HG02943 (cell line): ENCODE data around the gene CHD5.
"Not testable (repeated sequence)": the region's sequence is repeated elsewhere in the genome, so short reads cannot be mapped to it uniquely, and the experiment has no call there.

ENCODE experiments used
- ATAC-seq: cut with Tn5 transposase; IDR thresholded peaks from one replicate; pipeline ENCODE4 v1.9.1; 2021; ENCODE audit warnings: mild to moderate bottlenecking, low read depth, moderate library complexity; ENCODE audit not compliant: unreplicated experiment

Gene CHD5

GRCh38 chr1:6180268-6180706, at the start of gene CHD5:
Gene CHD5 (minus strand): TSS chr1:6180321. CDS start chr1:6180023, 298 bp downstream.
- ATAC-seq = no peak

- no peak for ATAC-seq
Measured at GRCh38 chr1:6225651-6226050, 45.5 kb upstream of the CHD5 start.

DNA sequence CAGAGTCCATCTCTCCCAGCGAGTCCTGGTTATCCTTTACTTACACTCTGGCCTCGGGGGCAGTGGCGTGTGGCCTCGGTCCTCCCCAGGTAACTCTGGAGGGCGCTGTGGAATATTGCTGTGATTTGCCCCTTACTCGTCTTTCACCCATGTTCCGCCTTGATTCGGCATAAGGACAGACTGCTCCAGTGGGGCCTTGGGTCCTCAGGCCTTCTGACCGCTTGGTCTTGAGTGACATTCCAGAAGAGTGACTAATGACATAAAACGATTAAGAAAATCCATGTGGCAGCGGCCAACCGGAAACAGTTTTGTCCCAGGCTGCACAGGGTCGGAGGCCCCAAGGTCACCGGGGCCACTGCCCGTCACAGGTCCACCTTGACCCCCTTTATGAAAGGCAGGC, 44.6 kb upstream of the CHD5 start:
- ATAC-seq = no peak

DNA sequence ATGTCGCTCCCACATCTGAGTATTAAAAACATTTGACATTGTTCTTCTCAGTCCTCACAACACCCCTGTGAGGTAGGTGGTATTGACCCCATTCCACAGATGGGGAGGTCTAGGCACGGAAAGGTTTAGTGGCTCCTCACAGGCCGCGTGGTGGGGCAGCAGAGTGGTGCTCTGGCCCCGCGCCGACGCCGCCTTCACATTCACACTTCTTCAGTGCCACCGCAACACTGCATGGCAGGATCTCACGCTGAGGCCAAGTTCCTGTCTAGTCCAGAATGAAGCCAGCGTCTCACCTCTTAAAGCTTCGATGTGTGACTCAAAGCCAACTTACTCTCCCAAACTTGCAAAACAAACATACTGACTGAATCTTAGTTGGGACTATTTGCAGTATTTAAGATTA, 43.5 kb upstream of the CHD5 start:
- no peak for ATAC-seq

GRCh38 chr1:6222636-6223035, 42.5 kb upstream of the CHD5 start:
- ATAC-seq = no peak

DNA sequence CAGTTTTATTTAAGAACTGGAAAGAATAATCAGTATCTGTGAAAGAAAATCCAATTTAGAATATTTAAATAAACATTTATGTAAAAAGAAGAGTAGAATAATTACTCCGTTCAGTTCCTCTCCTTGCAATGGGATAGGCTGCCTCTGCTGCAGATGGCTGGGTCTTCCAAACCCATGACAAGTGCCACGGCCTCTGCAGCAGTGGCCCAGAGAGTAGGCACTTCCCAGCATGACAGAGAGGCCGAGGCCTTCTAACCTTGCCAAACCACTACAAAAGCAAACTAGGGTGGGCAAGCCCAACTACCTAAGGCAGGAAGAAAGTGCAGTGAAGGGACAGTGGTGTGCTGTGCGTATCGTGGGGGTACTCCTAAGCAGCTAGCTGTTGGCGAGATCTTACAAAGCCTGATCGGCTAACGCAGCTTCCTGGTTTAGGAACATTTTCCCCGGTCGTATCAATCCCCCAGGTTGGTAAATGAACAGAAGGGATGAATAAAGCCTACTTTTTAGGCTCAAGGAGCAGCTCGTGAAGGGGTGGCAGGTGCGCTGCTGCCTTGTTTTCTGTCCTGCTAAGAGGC, 41.2 kb upstream of the CHD5 start:
- ATAC-seq = no peak

DNA sequence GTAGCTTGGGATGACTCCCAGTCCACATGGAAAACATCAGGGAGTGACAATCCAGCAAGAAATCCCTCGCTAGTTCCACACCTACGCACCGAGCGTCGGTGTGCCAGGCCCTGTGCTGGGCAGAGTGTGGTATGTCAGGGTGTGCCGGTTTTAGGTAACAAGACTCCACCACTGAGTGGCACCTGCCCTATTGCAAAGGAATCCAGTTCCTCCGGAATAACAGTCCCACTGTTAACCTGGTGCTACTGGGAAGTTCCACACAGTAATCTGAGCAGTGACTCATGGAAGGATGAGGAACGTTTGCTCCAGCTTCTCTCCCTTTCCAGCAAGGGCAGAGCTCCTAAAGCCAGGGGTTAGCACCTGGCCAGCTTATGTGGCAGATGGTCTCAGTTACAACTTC, 40.1 kb upstream of the CHD5 start:
- no peak for ATAC-seq

DNA sequence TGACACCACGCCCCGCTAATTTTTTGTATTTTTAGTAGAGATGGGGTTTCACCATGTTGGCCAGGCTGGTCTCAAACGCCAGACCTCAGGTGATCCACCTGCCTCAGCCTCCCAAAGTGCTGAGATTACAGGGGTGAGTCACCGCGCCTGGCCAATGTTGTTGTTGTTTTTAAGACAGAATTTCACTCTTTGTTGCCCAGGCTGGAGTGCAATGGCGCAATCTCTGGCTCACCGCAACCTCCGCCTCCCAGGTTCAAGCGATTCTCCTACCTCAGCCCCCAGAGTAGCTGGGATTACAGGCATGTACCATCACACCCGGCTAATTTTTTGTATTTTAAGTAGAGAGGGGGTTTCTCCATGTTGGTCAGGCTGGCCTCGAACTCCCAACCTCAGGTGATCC, 39.5 kb upstream of the CHD5 start:
- not testable (repeated sequence) for ATAC-seq

DNA sequence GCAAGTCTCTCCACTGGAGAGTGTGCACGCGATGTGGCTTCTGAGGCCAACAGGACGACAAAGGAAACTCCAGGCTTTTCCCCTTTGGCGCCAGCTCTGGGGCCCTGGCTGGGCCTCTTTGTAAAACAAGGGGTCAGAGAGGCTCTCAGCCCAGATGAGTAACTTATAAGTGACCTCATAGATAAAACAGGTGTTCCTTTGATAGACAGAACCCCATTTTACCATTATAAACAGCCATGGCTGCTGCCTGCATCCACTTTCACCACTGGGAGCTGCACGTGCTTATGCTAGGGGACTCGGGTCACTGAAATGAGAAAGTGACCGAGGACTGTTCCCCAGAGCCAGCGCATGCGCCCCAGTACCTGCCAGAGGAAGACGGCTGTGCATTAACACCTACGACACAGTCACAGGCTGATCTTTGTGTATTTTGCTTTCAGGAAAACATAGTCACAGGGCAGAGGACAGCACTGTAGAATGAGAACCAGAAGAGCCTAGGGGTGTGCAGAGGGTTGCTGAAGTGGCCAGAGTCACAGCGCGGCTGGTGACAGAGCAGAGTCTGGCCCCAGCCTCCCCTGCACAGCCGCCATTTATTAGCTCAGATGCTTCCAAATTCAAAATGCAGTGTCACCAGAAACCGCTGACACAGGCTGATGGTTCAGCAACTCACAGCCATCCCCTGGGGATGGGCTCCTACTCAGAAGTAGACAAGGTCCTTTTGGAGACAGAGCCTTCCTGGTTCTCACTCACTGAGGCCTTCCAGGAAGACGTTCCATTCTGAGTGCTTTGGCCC, 38.4 kb upstream of the CHD5 start:
- no peak for ATAC-seq

- no peak for ATAC-seq
Measured at GRCh38 chr1:6212193-6212959, 32.3 kb upstream of the CHD5 start.

- no peak for ATAC-seq
Measured at GRCh38 chr1:6211731-6212130, 31.6 kb upstream of the CHD5 start.

DNA sequence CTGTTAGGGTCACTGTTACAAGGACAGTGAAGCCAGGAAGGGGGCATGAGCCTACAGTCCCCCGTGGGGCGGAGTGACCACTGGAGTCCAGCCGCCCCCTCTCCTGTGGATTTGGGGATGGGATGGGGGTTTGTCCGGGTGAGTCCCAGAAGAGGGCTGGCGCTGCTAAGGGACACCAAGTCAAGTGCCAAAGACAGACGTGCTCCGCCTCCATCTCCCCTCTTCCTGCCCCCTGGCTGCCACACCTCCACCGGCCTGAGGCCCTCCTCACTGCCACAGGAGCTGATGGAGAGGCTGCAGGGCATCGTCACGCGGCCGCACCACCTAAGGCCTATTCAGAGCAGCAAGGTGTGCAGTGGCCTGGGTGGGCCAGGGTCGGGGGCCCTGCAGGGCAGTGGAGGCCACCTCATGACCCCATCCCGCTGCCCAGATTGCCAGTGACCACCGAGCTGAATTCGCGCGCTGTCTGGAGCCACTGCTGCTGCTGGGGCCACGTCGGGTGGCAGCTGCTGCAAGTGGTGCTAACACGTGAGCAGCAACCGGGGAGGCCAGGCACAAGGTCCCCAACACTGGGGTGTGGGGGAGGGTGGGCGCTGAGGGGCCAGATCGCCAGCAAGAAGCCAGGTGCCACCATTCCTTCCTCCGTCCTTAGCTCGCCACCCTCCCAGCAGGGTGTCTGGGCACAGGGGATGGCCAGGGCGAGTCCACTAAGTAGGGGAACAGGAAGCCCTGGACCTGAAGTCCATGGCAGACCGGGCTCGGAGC, 30.7 kb upstream of the CHD5 start:
- ATAC-seq = no peak

DNA sequence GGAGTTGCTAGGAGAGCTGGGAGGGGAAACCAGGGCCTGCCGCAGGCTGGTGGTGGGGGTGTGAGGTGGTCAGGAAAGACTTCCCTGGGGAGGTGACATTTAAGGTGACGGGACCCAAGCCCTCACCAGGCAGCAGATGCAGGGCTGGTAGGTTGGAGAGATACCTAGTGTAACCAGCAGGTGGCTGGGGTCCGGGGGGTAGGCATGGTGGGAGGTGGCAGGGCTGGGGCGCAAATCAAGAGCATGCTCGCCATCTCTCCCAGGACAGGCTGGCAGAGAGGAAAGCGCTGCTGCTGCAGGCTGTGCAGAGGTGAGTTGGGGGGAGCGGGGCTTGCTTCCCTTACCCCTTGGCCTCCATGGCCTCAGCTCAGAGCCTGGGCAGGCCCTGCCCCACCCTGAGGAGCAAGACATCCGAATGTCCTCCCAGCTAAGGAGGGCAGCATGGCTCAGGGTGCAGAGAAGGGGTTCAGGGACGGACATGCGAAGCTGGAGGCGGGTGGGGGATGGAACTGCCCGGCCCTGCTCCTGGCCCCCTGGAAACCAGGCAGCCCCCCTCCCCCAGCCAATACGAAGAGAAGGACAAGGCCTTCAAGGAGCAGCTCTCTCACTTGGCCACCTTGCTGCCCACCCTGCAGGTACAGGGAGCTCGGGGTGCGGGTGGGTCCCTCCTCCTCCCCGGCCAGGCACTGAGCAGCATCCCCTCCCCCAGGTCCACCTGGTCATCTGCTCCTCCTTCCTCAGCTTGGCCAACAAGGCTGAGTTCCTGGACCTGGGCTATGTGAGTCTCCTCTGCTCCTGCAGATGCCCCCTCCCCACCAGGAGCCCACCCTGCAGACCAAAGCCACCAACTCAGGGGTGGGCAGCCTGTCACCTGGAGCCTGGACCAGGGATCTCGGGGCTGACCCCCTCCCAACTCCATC, 29.8 kb upstream of the CHD5 start:
- ATAC-seq = no peak

- no peak for ATAC-seq
Measured at GRCh38 chr1:6208723-6209660, 28.9 kb upstream of the CHD5 start.

GRCh38 chr1:6207921-6208320, 27.8 kb upstream of the CHD5 start:
- no peak for ATAC-seq

GRCh38 chr1:6207075-6207885, 27.2 kb upstream of the CHD5 start:
- no peak for ATAC-seq

DNA sequence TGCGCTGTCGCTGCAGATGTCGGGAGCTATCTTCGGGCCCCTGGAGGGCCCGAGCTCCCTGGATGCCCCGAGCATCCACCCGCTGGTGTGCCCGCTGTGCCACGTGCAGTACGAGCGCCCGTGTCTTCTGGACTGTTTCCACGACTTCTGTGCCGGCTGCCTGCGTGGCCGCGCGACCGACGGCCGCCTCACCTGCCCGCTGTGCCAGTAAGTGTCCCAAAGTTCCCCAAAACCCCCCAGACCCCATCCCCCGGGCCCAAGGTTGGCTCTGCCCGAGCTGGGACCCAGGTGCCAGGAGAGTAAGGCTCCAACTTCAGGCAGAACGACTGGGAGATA, 26.4 kb upstream of the CHD5 start:
- no peak for ATAC-seq
